Pancreas (tissue), 10 donors: ENCODE results near the gene SMYD3. TPM values are rescaled to one million over a fixed set of nuclear protein-coding genes. Genes with fewer than 3 reads are reported as not detected.
"Not testable (repeated sequence)": the region's sequence is repeated elsewhere in the genome, so short reads cannot be mapped to it uniquely, and the experiment has no call there.

Experiments
- ATAC-seq, 4 donors: fragments of 200-7000 bp; cut with Tn5 transposase; one replicate each; pipeline versions ENCODE4 v1.8.0 to v1.9.1; 2020; ENCODE audit warnings: mild to moderate bottlenecking in 4 of 4, moderate library complexity in 4 of 4
- DNase-seq, 6 donors: peaks; one replicate each; pipeline ENCODE4 v3.0.0-alpha.2; 2020
- FAIRE-seq: peaks from 2 replicates; lab custom pipeline; 2012; peaks lifted over from hg19 to GRCh38; lab: Jason Lieb, UNC
- H3K27ac ChIP-seq, 4 donors: fragments of 200-600 bp; sonication (generic); 1 replicate in 3 of 4; 2 replicates in 1 of 4; pipeline versions ENCODE4 v1.5.0 to v1.8.0; 2020
- H3K27me3 ChIP-seq, 4 donors: fragments of 200-600 bp; one replicate each; pipeline ENCODE4 v1.8.0; 2021
- H3K36me3 ChIP-seq, 3 donors: fragments of 200-600 bp; sonication (generic) in 1 of 3; one replicate each; pipeline versions ENCODE4 v1.5.0 to v1.8.0; 2020 to 2021
- H3K4me1 ChIP-seq, 3 donors: fragments of 200-600 bp; one replicate each; pipeline ENCODE4 v1.8.0; 2021
- H3K4me3 ChIP-seq, 4 donors: fragments of 200-600 bp; sonication (generic) in 2 of 4; one replicate each; pipeline versions ENCODE4 v1.5.0 to v1.8.0; 2020 to 2021
- H3K9me3 ChIP-seq, 4 donors: fragments of 200-600 bp; one replicate each; pipeline ENCODE4 v1.8.0; 2021
- WGBS, 2 donors: extraction: QIAGEN DNeasy Blood & Tissue Kit; methylation state at CpG; one replicate each; pipeline ENCODE4 v1.1.7; 2013; 5-methylcytosine and 5-hydroxymethylcytosine counted together
- intact Hi-C, 3 donors: fragments of 100-400 bp; cut with DNase I; formaldehyde crosslinking; loops; one replicate each; pipeline versions ENCODE4 v1.11.1 to v1.14.2; 2022
- polyA plus RNA-seq, 2 donors: library from polyadenylated mRNA; stranded (reverse); fragments of 200-250 nt; gene quantifications; one replicate each; pipeline ENCODE4 v1.2.3, GENCODE V29; 2013
- total RNA-seq, 6 donors: library from RNA; stranded (reverse); fragmentation: NEBNext Ultra II Directional in 4 of 6; extraction: Animal tissue kit (Norgen Biotek cat#: 25700) in 4 of 6; gene quantifications; one replicate each; pipeline versions ENCODE4 v1.2.1 to v1.2.4, GENCODE V29; 2021 to 2023
- TF ChIP-seq, protein P1 (sequence below), 4 donors: fragments of 200-600 bp; sonication (generic) in 3 of 4; IDR thresholded peaks; one replicate each; pipeline versions ENCODE4 v1.5.0 to v1.8.0; 2021; ENCODE audit warnings: antibody characterized with exemption in 4 of 4
- donor health status: healthy with polysubstance abuse.
- donor health status: DM: no; HTN: no; CAD: no; lungs with moderate emphysema.
- donor health status: DM: no; HTN: no; CAD: no.
- donor health status: control.
- donor health status: control.
- donor health status: Bipolar disorder and iron deficiency.
- donor health status: DM: yes; HTN: yes; CAD: no.
- donor health status: DM: no; HTN: no; CAD: no.
- donor health status: DM: no; HTN: no; CAD: no.
- donor health status: DM: yes; HTN: yes; CAD: no.

The SMYD3 gene
- total and polyA plus RNA-seq, 8 donors = 4.6 to 10.5 (median 6.7) TPM

DNA sequence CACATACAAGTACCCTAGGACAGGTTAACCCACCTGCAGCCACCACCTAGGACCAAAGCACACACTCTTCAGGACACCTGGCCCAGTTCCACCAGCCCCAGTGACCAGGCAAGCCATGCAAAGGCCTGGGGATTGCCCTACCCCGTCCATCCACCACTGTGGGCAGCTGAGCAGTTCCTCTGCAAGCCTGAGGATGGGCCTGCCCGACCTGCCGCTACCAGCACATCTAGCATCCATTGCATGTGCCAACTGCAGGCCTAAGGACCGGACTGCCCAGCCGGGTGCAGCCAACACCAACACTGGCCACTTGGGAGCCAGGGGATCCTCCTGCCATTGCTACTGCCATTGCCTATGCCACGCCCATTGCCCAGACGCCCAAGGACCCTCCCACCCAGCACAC is 558.3 kb downstream of the SMYD3 start:
- 92 to 94% methylated on average over 7 of the region's 7 CpGs for WGBS, 2 donors
- Histone ChIP-seq H3K4me1 (no peaks in the 10 kb centered on the region), H3K27ac (no peak overlapping the region), H3K36me3 (no peaks in the 10 kb centered on the region), H3K9me3 (no peaks in the 10 kb centered on the region), H3K27me3 (no peaks in the 10 kb centered on the region), H3K4me3 (no peak overlapping the region)
- intact Hi-C loops = no loop called here
- TF ChIP-seq, protein P1, sequence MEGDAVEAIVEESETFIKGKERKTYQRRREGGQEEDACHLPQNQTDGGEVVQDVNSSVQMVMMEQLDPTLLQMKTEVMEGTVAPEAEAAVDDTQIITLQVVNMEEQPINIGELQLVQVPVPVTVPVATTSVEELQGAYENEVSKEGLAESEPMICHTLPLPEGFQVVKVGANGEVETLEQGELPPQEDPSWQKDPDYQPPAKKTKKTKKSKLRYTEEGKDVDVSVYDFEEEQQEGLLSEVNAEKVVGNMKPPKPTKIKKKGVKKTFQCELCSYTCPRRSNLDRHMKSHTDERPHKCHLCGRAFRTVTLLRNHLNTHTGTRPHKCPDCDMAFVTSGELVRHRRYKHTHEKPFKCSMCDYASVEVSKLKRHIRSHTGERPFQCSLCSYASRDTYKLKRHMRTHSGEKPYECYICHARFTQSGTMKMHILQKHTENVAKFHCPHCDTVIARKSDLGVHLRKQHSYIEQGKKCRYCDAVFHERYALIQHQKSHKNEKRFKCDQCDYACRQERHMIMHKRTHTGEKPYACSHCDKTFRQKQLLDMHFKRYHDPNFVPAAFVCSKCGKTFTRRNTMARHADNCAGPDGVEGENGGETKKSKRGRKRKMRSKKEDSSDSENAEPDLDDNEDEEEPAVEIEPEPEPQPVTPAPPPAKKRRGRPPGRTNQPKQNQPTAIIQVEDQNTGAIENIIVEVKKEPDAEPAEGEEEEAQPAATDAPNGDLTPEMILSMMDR (IDR thresholded peaks at IDR 0.05) = no peak
- FAIRE-seq = no peak
- ATAC-seq = no peak
- DNase-seq = peak in 2 of 6 donors; percentile 19 to 47

DNA sequence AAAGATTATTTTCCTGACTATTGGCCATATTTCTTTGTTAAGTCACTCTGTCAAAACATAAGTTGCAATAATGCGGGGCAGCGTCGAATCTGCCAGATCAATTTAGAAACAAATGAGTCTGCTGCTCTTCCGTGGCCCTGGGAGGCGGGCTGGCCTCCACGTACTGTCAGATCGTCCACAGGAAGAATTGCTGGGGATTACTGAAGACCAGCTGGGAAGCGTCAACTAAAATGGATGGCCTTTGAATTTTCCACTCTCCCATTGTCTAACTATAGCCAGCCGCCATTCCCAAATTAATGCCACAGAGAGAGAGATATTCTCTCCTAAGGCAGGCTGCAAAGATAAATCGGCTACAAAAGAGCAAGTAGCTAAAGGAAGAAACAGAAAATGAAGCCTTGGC is 560.2 kb downstream of the SMYD3 start:
- DNase-seq (no peak), ATAC-seq (no peak), FAIRE-seq (no peak)
- H3K27ac ChIP-seq = no peak overlapping the region
- H3K9me3 ChIP-seq = no peaks in the 10 kb centered on the region
- H3K36me3 ChIP-seq = no peaks in the 10 kb centered on the region
- TF ChIP-seq, protein P1 (IDR thresholded peaks at IDR 0.05) = no peak
- H3K4me1 ChIP-seq = no peaks in the 10 kb centered on the region
- no peak overlapping the region for H3K4me3 ChIP-seq
- intact Hi-C loops = no loop called here
- 83 to 87% methylated on average over 10 of the region's 10 CpGs for WGBS, 2 donors
- H3K27me3 ChIP-seq = no peaks in the 10 kb centered on the region

DNA sequence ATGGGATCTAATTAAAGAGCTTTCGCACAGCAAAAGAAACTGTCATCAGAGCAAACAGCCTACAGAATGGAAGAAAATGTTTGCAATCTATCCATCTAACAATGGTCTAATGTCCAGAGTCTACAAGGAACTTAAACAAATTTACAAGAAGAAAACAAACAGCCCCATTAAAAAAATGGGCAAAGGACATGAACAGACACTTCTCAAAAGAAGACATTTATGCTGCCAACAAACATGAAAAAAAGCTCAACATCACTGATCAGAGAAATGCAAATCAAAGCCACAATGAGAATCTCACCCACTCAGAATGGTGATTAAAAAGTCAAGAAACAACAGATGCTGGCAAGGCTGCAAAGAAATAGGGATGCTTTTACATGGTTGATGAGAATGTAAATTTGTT is 561.9 kb downstream of the SMYD3 start:
- DNase-seq, FAIRE-seq, intact Hi-C loops: not testable (repeated sequence)

DNA sequence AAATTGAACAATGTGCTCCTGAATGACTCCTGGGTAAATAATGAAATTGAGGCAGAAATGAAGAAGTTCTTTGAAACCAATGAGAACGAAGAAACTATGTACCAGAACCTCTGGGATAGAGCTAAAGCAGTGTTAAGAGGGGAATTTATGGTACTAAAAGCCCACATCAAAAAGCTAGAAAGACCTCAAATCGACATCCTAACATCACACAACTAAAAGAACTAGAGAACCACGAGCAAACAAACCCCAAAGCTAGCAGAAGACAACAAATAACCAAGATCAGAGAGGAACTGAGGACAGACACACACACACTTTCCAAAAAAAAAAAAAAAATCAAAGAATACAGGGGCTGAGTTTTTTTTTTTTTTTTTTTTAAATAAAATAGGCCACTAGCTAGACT is 564.2 kb downstream of the SMYD3 start:
- no peaks in the 10 kb centered on the region for H3K36me3 ChIP-seq
- no peaks in the 10 kb centered on the region for H3K4me1 ChIP-seq
- TF ChIP-seq, protein P1 (IDR thresholded peaks at IDR 0.05) = no peak
- no peak overlapping the region for H3K27ac ChIP-seq
- DNase-seq (no peak), ATAC-seq (no peak), FAIRE-seq (no peak)
- H3K4me3 ChIP-seq = no peak overlapping the region
- intact Hi-C loops = no loop called here
- WGBS, 2 donors = 62 to 75% methylated on average over 3 of the region's 3 CpGs
- H3K27me3 ChIP-seq = no peaks in the 10 kb centered on the region
- no peaks in the 10 kb centered on the region for H3K9me3 ChIP-seq

More for the DNA sequence above, 561.9 kb downstream of the SMYD3 start:
- not testable (repeated sequence) for H3K36me3 ChIP-seq, H3K4me1 ChIP-seq, H3K27me3 ChIP-seq, ATAC-seq, H3K27ac ChIP-seq, H3K9me3 ChIP-seq, H3K4me3 ChIP-seq
- WGBS, 2 donors = 94 to 100% methylated on average over 1 of the region's 1 CpG

DNA sequence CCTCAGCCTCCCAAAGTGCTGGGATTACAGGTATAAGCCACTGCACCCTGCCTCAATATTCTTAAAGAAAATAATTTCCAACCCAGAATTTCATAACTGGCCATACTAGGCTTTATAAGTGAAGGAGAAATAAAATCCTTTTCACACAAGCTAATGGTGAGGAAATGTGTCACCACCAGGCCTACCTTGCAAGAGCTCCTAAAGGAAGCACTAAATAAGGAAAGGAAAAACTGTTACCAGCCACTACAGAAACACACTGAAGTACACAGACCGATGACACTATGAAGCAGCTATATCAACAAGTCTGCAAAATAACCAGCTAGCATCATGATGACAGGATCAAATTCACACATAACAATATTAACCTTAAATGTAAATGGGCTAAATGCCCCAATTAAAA is 565.3 kb downstream of the SMYD3 start:
- intact Hi-C loops, DNase-seq, FAIRE-seq, ATAC-seq, H3K4me1 ChIP-seq, H3K4me3 ChIP-seq, H3K27ac ChIP-seq, H3K9me3 ChIP-seq, H3K36me3 ChIP-seq, H3K27me3 ChIP-seq: not testable (repeated sequence)
- 88 to 91% methylated on average over 1 of the region's 1 CpG for WGBS, 2 donors

DNA sequence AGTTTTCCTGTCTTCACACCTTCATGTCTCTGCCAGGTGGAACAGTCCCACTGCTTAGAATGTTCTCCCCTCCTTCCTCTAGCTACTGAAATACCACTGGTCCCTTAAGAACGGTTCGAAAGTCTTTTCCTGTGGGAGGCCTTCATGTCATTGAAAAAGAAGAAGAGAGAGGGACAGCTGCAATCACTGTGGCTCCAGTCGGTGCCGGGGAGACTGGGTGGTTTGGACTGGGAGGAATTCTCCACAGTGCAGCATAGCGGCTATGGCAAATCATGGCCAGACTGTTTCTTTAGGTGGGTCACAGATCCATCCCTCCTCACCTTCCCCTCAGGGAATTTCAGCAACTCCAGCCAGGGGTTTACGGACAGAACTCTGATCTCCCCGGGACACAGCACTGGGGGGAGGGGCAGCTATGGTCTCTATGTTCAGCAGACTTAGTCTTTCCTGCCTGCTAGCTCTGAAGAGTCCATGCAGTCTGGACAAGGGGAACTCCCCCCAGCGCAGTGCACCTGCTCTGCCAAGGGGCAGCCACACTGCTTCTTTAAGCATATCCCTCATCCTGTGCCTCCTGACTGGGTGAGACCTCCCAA is 567.2 kb downstream of the SMYD3 start:
- ATAC-seq = no peak
- TF ChIP-seq, protein P1 (IDR thresholded peaks at IDR 0.05) = no peak
- DNase-seq = no peak
- no peaks in the 10 kb centered on the region for H3K36me3 ChIP-seq
- no peaks in the 10 kb centered on the region for H3K9me3 ChIP-seq
- no peaks in the 10 kb centered on the region for H3K4me1 ChIP-seq
- H3K27me3 ChIP-seq = no peaks in the 10 kb centered on the region
- H3K27ac ChIP-seq = no peak overlapping the region
- WGBS, 2 donors = 64 to 76% methylated on average over 8 of the region's 8 CpGs
- intact Hi-C loops = no loop called here
- H3K4me3 ChIP-seq = no peak overlapping the region
- FAIRE-seq = no peak
